Hepatocyte (in vitro differentiated cells): ENCODE measurements around the gene ADAMTS2. TPM values are rescaled to one million over a fixed set of nuclear protein-coding genes. Genes with fewer than 3 reads are reported as not detected.

Source experiments
- DNase-seq: peaks from one replicate; pipeline ENCODE4 v3.0.0-alpha.2; 2016; ENCODE audit warnings: low spot score
- H2AFZ ChIP-seq: fragments of 200-600 bp; sonication (generic); 2 replicates; pipeline ENCODE4 v1.6.0; 2016; ENCODE audit warnings: antibody characterized with exemption, mild to moderate bottlenecking
- H3K27ac ChIP-seq: fragments of 200-600 bp; sonication (generic); 2 replicates; pipeline ENCODE4 v1.5.1; 2016; ENCODE audit warnings: mild to moderate bottlenecking
- H3K27me3 ChIP-seq: fragments of 200-600 bp; sonication (generic); 2 replicates; pipeline ENCODE4 v1.6.1; 2016
- H3K36me3 ChIP-seq: fragments of 200-600 bp; sonication (generic); replicated peaks from 2 replicates; pipeline ENCODE4 v1.5.1; 2016; ENCODE audit warnings: low read depth; ENCODE audit not compliant: insufficient read depth
- H3K4me1 ChIP-seq: fragments of 200-600 bp; sonication (generic); 2 replicates; pipeline ENCODE4 v1.5.1; 2016; ENCODE audit warnings: mild to moderate bottlenecking, moderate library complexity; ENCODE audit not compliant: insufficient read depth
- H3K4me2 ChIP-seq: fragments of 200-600 bp; sonication (generic); 2 replicates; pipeline ENCODE4 v1.6.0; 2016
- H3K4me3 ChIP-seq: fragments of 200-600 bp; sonication (generic); 2 replicates; pipeline ENCODE4 v1.5.1; 2016; ENCODE audit warnings: mild to moderate bottlenecking
- H3K79me2 ChIP-seq: fragments of 200-600 bp; sonication (generic); 2 replicates; pipeline ENCODE4 v1.6.0; 2017; ENCODE audit warnings: mild to moderate bottlenecking
- H3K9me2 ChIP-seq: fragments of 200-600 bp; sonication (generic); replicated peaks from 2 replicates; pipeline ENCODE4 v1.6.0; 2017; ENCODE audit warnings: mild to moderate bottlenecking; ENCODE audit not compliant: insufficient read depth
- H3K9me3 ChIP-seq: fragments of 200-600 bp; sonication (generic); 2 replicates; pipeline ENCODE4 v1.5.1; 2016; ENCODE audit warnings: low read depth, mild to moderate bottlenecking
- H4K20me1 ChIP-seq: fragments of 200-600 bp; sonication (generic); 2 replicates; pipeline ENCODE4 v1.6.0; 2016; ENCODE audit warnings: mild to moderate bottlenecking; ENCODE audit not compliant: insufficient read depth, poor library complexity, severe bottlenecking
- CTCF ChIP-seq: fragments of 200-600 bp; sonication (generic); IDR thresholded peaks from 2 replicates; pipeline ENCODE4 v1.5.1; 2016; ENCODE audit warnings: antibody characterized with exemption, mild to moderate bottlenecking; ENCODE audit not compliant: poor library complexity
- EZH2 ChIP-seq: fragments of 200-600 bp; sonication (generic); IDR thresholded peaks from 2 replicates; pipeline ENCODE4 v1.6.1; 2016; ENCODE audit warnings: antibody characterized with exemption, mild to moderate bottlenecking, borderline replicate concordance
- EZH2phosphoT487 ChIP-seq: fragments of 200-600 bp; sonication (generic); IDR thresholded peaks from one replicate; pipeline ENCODE4 v1.6.1; 2018; ENCODE audit warnings: antibody characterized with exemption, mild to moderate bottlenecking, low read depth, moderate library complexity; ENCODE audit not compliant: unreplicated experiment, severe bottlenecking
- WGBS: methylation state at CpG from one replicate; pipeline ENCODE4 v1.1.6; 2016; ENCODE audit warnings: low lambda C conversion rate; ENCODE audit errors: missing lambda C conversion rate; 5-methylcytosine and 5-hydroxymethylcytosine counted together
- polyA plus RNA-seq: library from polyadenylated mRNA; unstranded; fragments of >200 nt; fragmentation: Nextera tagmentation; extraction: Ambion mirVana; gene quantifications from 2 replicates; pipeline ENCODE4 v1.2.1, GENCODE V29; 2016
- total RNA-seq: library from RNA; depleted of rRNA; stranded (reverse); fragments of >200 nt; gene quantifications from 2 replicates; pipeline ENCODE4 v1.2.3, GENCODE V29; 2014

The ADAMTS2 gene
- total and polyA plus RNA-seq, 2 experiments from 2014 or later = 55.4 to 78.8 TPM

GRCh38 chr5:179180061-179180610, 165.1 kb downstream of the ADAMTS2 start:
- no peaks in the 10 kb centered on the region for H3K9me2 ChIP-seq
- WGBS = 80% methylated on average over 16 of the region's 16 CpGs
- H3K4me3 ChIP-seq = no peak overlapping the region
- no peaks in the 10 kb centered on the region for H3K79me2 ChIP-seq
- H2AFZ ChIP-seq = no peak overlapping the region
- H3K36me3 ChIP-seq = no peaks in the 10 kb centered on the region
- no peaks in the 10 kb centered on the region for H3K4me1 ChIP-seq
- TF ChIP-seq EZH2 = no peak
- no peak for TF ChIP-seq EZH2phosphoT487
- H3K9me3 ChIP-seq = no peaks in the 10 kb centered on the region
- H3K27ac ChIP-seq = no peak overlapping the region
- no peak for DNase-seq
- H4K20me1 ChIP-seq = no peaks in the 10 kb centered on the region
- no peak overlapping the region for H3K4me2 ChIP-seq
- no peaks in the 10 kb centered on the region for H3K27me3 ChIP-seq

- no peak overlapping the region for H3K4me2 ChIP-seq
- H3K36me3 ChIP-seq = no peaks in the 10 kb centered on the region
- DNase-seq = no peak
- no peak overlapping the region for H3K4me3 ChIP-seq
- H3K9me2 ChIP-seq = no peaks in the 10 kb centered on the region
- H3K27me3 ChIP-seq = no peaks in the 10 kb centered on the region
- H3K79me2 ChIP-seq = no peaks in the 10 kb centered on the region
- H3K27ac ChIP-seq = no peak overlapping the region
- WGBS = 90% methylated on average over 10 of the region's 10 CpGs
- H4K20me1 ChIP-seq = no peaks in the 10 kb centered on the region
- no peaks in the 10 kb centered on the region for H3K4me1 ChIP-seq
- TF ChIP-seq CTCF = no peak
- TF ChIP-seq EZH2phosphoT487 = no peak
- no peak for TF ChIP-seq EZH2
- no peak overlapping the region for H2AFZ ChIP-seq
- H3K9me3 ChIP-seq = no peaks in the 10 kb centered on the region
Measured at GRCh38 chr5:179177711-179178575, 167.3 kb downstream of the ADAMTS2 start.

- H3K4me3 ChIP-seq = no peak overlapping the region
- H3K4me1 ChIP-seq = no peaks in the 10 kb centered on the region
- H3K36me3 ChIP-seq = no peaks in the 10 kb centered on the region
- no peaks in the 10 kb centered on the region for H3K9me2 ChIP-seq
- DNase-seq = no peak
- TF ChIP-seq CTCF = no peak
- 94% methylated on average over 13 of the region's 13 CpGs for WGBS
- H2AFZ ChIP-seq = no peak overlapping the region
- H3K9me3 ChIP-seq = no peaks in the 10 kb centered on the region
- H3K27me3 ChIP-seq = no peaks in the 10 kb centered on the region
- no peaks in the 10 kb centered on the region for H4K20me1 ChIP-seq
- no peaks in the 10 kb centered on the region for H3K79me2 ChIP-seq
- H3K4me2 ChIP-seq = no peak overlapping the region
- H3K27ac ChIP-seq = no peak overlapping the region
Measured at GRCh38 chr5:179176571-179177230, 168.6 kb downstream of the ADAMTS2 start.

- DNase-seq = no peak
- Histone ChIP-seq H4K20me1 (no peaks in the 10 kb centered on the region), H3K27me3 (no peaks in the 10 kb centered on the region), H3K27ac (no peak overlapping the region), H3K9me3 (no peaks in the 10 kb centered on the region), H3K4me2 (no peak overlapping the region), H3K9me2 (no peaks in the 10 kb centered on the region), H3K4me3 (no peak overlapping the region), H2AFZ (no peak overlapping the region), H3K36me3 (no peaks in the 10 kb centered on the region), H3K79me2 (no peaks in the 10 kb centered on the region), H3K4me1 (no peaks in the 10 kb centered on the region)
- TF ChIP-seq EZH2 = no peak
- no peak for TF ChIP-seq EZH2phosphoT487
- no peak for TF ChIP-seq CTCF
- 84% methylated on average over 7 of the region's 7 CpGs for WGBS
Measured at GRCh38 chr5:179176166-179176565, 169.1 kb downstream of the ADAMTS2 start.
